NK-92 (cell line): ENCODE results near the gene CDH22.

Experiments used
- DNase-seq: peaks from one replicate; lab custom pipeline; 2025; ENCODE audit not compliant: unreplicated experiment; lab: John Stamatoyannopoulos, UW

The CDH22 gene

GRCh38 chr20:46302106-46302505, 6.2 kb downstream of the CDH22 start:
- DNase-seq, result no peak

- DNase-seq, result no peak
Observed at GRCh38 chr20:46300281-46300680, 8.0 kb downstream of the CDH22 start.

GRCh38 chr20:46299078-46299477, 9.2 kb downstream of the CDH22 start:
- no peak for DNase-seq

GRCh38 chr20:46298374-46298773, 9.9 kb downstream of the CDH22 start:
- DNase-seq, result no peak

- no peak for DNase-seq
Observed at GRCh38 chr20:46296526-46297250, 11.6 kb downstream of the CDH22 start.

- DNase-seq, result no peak
Observed at GRCh38 chr20:46293084-46293483, 15.2 kb downstream of the CDH22 start.

GRCh38 chr20:46291401-46291800, 16.9 kb downstream of the CDH22 start:
- DNase-seq, result no peak

GRCh38 chr20:46289432-46289831, 18.9 kb downstream of the CDH22 start:
- DNase-seq, result no peak

GRCh38 chr20:46286977-46287376, 21.3 kb downstream of the CDH22 start:
- DNase-seq, result no peak

GRCh38 chr20:46286382-46286781, 21.9 kb downstream of the CDH22 start:
- no peak for DNase-seq

- DNase-seq, result no peak
Observed at GRCh38 chr20:46285740-46286139, 22.6 kb downstream of the CDH22 start.

- no peak for DNase-seq
Observed at GRCh38 chr20:46285072-46285471, 23.2 kb downstream of the CDH22 start.

- DNase-seq, result no peak
Observed at GRCh38 chr20:46284040-46284427, 24.3 kb downstream of the CDH22 start.

GRCh38 chr20:46283426-46284039, 24.8 kb downstream of the CDH22 start:
- DNase-seq, result no peak

- no peak for DNase-seq
Observed at GRCh38 chr20:46282669-46283068, 25.6 kb downstream of the CDH22 start.

- DNase-seq, result no peak
Observed at GRCh38 chr20:46279103-46279502, 29.2 kb downstream of the CDH22 start.

- no peak for DNase-seq
Observed at GRCh38 chr20:46277602-46278001, 30.7 kb downstream of the CDH22 start.

- DNase-seq, result no peak
Observed at GRCh38 chr20:46276531-46276930, 31.8 kb downstream of the CDH22 start.

GRCh38 chr20:46275091-46275490, 33.2 kb downstream of the CDH22 start:
- no peak for DNase-seq

GRCh38 chr20:46273717-46274116, 34.6 kb downstream of the CDH22 start:
- no peak for DNase-seq

- DNase-seq, result no peak
Observed at GRCh38 chr20:46272389-46273047, 35.8 kb downstream of the CDH22 start.

- DNase-seq, result no peak
Observed at GRCh38 chr20:46270977-46271744, 37.1 kb downstream of the CDH22 start.
